IPS-NIHi7 (cell line): Measurements from ENCODE around the gene DLEC1.
"Not testable (repeated sequence)": the region's sequence is repeated elsewhere in the genome, so short reads cannot be mapped to it uniquely, and the experiment has no call there.

Source experiments
- DNase-seq: peaks from one replicate; pipeline ENCODE4 v3.0.0; 2012; ENCODE audit warnings: mixed read lengths; ENCODE audit errors: extremely low spot score

Gene DLEC1

GRCh38 chr3:38154033-38154494 is 115.1 kb downstream of the DLEC1 start:
- no peak for DNase-seq

DNA sequence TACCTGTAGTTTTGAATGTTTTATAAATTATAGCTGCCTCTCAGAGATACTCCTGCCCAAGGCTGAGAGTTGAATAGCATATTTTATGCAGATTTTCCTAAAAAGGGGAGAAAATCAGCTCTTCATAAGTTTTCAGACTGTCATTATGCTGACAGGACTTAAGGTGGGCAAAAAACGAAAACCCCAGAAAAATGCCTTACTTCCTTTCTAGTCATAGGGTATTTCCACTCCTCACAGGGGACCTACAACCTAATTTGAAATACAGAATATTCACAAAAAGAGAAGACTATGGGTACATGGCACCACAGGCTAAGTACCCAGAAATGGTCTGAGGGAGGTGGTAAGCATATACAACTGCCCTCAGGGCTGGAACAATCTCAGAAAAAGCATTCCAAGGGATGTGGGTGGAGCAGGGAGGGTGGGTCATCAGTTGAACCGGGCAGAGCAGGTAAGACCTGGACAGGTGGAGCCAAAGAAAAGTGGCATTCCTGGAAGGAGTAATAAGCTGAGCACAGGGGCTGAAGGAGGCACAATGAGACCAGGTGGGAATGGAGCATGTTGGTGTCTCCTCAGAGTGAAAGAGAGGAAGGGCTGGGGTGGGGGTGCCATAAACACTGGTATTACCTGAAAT is 115.7 kb downstream of the DLEC1 start:
- no peak for DNase-seq

DNA sequence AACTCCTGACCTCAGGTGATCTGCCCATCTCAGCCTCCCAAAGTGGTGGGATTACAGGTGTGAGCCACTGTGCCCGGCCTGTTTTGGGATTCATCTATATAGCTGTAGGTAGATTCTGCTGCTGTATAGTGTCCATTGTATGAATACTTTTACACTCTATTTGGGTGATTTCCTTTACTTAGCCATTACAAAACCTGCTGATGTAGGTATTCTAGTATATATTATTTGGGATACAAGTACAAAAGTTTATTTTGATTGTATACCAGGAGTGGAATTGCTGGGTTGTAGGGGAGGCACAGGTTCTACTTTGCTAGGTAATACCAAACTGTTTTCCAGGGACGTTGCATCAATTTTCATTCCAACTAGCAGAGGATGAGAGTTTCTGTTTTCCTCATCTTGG is 116.8 kb downstream of the DLEC1 start:
- DNase-seq, result no peak

DNA sequence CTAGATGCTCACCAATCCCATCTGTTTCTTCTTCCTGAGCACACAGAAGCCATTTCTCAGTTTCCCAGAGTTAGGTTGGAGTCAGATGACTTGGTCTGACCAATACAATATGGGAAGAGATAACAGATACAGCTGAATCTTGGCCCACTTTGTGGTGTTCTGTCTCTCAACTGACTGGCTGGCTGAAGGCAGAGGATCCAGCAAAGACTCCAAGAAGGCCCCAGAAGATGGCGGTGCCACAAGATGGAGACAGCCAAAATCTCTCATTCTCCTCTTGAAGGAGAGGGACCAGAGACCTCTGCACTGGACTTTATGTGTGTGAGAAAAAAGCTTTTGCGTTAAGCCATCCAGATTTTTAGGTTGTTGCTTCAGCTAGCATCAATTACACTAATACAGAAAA is 118.1 kb downstream of the DLEC1 start:
- no peak for DNase-seq

GRCh38 chr3:38157595-38157994 is 118.6 kb downstream of the DLEC1 start:
- DNase-seq, result no peak

DNA sequence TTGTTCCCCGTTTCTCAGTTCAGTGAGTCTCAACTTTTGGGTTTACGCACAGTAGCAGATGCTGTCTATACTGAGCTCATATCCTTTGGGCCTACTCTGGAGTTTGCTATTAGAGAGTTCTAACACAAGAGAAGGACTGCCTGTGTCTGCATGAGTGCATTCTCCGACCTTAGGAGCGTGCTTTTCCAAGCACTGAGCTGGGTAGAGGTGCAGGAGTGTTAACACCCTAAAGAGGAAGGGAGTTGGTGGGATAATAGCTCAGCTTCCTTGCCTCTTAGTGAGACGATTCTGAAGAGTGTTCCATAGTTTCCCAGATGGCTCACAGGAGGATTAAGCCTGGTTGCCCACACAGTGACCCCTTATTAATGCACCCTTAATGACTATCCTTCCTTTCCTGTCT is 119.5 kb downstream of the DLEC1 start:
- no peak for DNase-seq

- DNase-seq, result not testable (repeated sequence)
Measured at GRCh38 chr3:38160704-38161103, 121.7 kb downstream of the DLEC1 start.

DNA sequence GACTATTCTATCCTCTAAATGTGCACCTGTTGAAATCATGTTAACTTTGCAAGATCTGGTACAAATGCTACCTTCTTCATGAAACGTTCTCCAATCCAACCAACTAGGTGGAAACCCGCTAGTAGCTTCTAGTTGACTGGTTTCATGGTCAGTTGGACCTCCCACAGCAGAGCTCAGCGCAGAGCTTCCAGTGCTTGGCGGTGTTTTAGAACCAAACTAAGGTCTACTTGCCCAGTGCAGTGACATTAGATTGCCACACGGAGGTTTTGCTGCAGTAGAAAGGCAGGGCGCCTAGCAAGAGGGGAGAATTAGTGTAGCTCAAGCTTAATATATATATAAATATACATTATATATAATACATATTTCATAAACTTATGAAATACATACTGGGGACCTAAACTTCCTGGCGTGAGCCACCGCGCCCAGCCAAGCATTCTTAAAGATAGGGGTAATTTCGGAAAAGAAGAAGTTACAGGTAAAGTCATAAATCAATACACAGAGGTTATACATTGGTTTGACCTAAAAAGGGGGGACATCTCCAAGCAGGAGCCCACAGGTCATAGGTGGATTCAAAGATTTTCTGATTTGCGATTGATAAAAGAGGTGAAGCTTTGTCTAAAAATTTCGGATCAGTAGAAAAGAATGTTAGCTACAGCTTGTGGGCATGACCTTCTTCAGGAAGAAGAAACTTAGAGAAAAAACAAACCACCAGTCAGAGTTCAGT is 124.3 kb downstream of the DLEC1 start:
- no peak for DNase-seq

- DNase-seq, result no peak
Measured at GRCh38 chr3:38163841-38164642, 125.0 kb downstream of the DLEC1 start.

GRCh38 chr3:38164643-38164951 is 125.6 kb downstream of the DLEC1 start:
- DNase-seq, result no peak

DNA sequence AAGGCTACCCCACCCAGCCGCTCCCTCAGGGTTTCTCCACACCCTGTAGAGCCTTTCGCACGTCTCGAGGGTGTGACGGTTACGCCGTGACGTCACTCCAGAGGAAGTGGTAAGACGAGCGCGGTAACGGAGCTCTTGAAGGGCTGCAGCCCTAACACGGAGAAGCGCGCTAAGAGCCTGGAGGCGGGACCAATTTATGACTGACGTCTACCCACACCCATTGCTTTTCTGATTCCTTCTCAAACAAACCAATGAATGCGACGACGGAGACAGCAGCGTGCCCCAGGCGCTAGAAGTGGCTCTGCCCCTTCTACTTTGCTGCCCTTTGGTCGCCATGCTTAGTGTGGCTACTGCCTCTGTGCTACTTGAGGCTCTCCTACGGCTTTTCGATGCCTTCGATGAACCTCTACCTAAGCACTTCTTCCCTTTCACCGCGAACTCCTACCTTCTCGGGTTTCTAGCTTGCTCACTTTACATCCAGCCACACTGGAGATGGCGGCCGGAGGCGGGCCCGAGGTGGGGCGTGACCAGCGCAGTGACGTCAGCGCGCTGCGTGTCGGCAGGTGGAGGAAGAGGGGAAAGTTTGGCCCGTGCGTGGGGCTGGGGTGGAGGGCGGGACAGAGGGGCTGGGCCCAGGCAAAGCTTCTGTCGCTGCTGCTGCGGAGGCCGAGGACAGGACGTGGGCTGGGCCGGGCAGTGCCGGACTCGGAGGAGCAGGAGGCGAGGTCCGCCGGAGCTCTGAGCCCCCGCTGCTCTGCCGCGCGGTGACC is 126.1 kb downstream of the DLEC1 start, which contains the start of gene OXSR1:
TSS of gene OXSR1 (plus strand) at position 586 of the 770 bp plus-strand sequence. CDS start 340 bp downstream, outside the sequence.
- DNase-seq, result peak; percentile 94

- peak; percentile 52 for DNase-seq
Measured at GRCh38 chr3:38165722-38166387, 126.8 kb downstream of the DLEC1 start.

GRCh38 chr3:38167591-38167990 is 128.6 kb downstream of the DLEC1 start:
- no peak for DNase-seq

GRCh38 chr3:38168151-38169026 is 129.4 kb downstream of the DLEC1 start:
- DNase-seq, result no peak

DNA sequence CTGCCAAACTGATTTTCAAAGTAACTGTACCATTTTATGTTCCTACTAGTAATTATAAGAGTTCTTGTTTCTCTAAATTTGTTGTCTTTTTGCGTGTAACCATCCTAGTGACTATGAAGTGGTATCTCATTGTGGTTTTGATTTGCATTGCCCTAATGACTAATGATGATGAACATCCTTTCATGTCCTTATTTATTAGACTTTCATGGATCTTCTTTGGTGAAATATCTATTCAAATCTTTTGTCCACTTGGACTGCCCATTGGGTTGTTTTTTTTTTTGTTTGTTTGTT is 130.0 kb downstream of the DLEC1 start:
- no peak for DNase-seq

GRCh38 chr3:38170722-38171121 is 131.7 kb downstream of the DLEC1 start:
- no peak for DNase-seq

DNA sequence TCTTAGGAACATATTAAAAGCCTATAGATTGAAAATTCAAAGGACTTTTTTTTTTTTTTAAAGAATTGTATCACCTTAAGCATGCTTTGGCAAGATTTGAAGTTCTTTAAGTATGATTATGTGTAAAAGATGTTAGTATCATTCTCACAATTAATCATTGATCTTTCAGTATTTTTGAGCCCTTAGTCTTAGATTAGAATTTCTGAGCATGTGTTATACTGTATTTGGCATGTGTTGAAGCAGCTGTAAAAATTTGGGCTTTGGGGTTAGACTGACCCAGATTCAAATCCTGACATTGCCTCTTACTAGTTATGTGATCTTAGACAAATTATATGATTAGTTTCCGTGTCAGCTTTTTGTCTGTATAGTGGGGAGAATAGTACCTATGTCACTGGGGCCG is 132.6 kb downstream of the DLEC1 start:
- no peak for DNase-seq
